HEK293 (cell line): ENCODE results near the gene MACROH2A2.

Experiments used
- HOXA7 ChIP-seq: sonication (generic); formaldehyde crosslinking; IDR thresholded peaks from 2 replicates; pipeline ENCODE4 v1.8.1; 2022; ENCODE audit warnings: missing genetic modification reagents, borderline replicate concordance
- KLF1 ChIP-seq: fragments of 450-650 bp; formaldehyde crosslinking; IDR thresholded peaks from 2 replicates; pipeline ENCODE4 v1.5.1; 2016; ENCODE audit warnings: missing biosample characterization, missing genetic modification characterization
- ZIC2 ChIP-seq: fragments of 450-650 bp; formaldehyde crosslinking; IDR thresholded peaks from 2 replicates; pipeline ENCODE4 v1.5.1; 2016; ENCODE audit warnings: missing biosample characterization, missing genetic modification characterization
- ZNF274 ChIP-seq, 2 experiments: fragments of 200-500 bp in 1 of 2; fragments of 450-650 bp in 1 of 2; sonication (Bioruptor generic) in 1 of 2; formaldehyde crosslinking in 1 of 2; IDR thresholded peaks; 2 replicates each; pipeline versions ENCODE4 v1.5.1 to v1.6.1; 2014 to 2016; ENCODE audit warnings: borderline replicate concordance in 1 of 2, inconsistent platforms in 1 of 2, low read length in 1 of 2, missing biosample characterization in 1 of 2, missing genetic modification characterization in 1 of 2
- ZNF660 ChIP-seq: fragments of 450-650 bp; IDR thresholded peaks from 2 replicates; pipeline ENCODE4 v1.5.1; 2018; ENCODE audit warnings: missing biosample characterization, mild to moderate bottlenecking, missing genetic modification characterization
- ZNF670 ChIP-seq: fragments of 450-650 bp; formaldehyde crosslinking; IDR thresholded peaks from 2 replicates; pipeline ENCODE4 v1.5.1; 2016; ENCODE audit warnings: missing biosample characterization, missing genetic modification characterization, low read depth
- ZNF791 ChIP-seq: fragments of 450-650 bp; formaldehyde crosslinking; IDR thresholded peaks from 2 replicates; pipeline ENCODE4 v1.5.1; 2016; ENCODE audit warnings: missing biosample characterization, missing genetic modification characterization
- TF ChIP-seq, protein P1 (sequence below): fragments of 450-650 bp; formaldehyde crosslinking; IDR thresholded peaks from 2 replicates; pipeline ENCODE4 v1.5.1; 2016; ENCODE audit warnings: missing biosample characterization, missing genetic modification characterization
- TF ChIP-seq, protein P2 (sequence below): fragments of 450-650 bp; formaldehyde crosslinking; IDR thresholded peaks from 2 replicates; pipeline ENCODE4 v1.5.1; 2016; ENCODE audit warnings: missing biosample characterization, missing genetic modification characterization, low read depth
- TF ChIP-seq, protein P3 (sequence below): fragments of 450-650 bp; formaldehyde crosslinking; IDR thresholded peaks from 2 replicates; pipeline ENCODE4 v1.5.1; 2016; ENCODE audit warnings: missing biosample characterization, missing genetic modification characterization, low read depth
- TF ChIP-seq, protein P4 (sequence below): fragments of 450-650 bp; formaldehyde crosslinking; IDR thresholded peaks from 2 replicates; pipeline ENCODE4 v1.5.1; 2017; ENCODE audit warnings: missing biosample characterization, missing genetic modification characterization

DNA sequence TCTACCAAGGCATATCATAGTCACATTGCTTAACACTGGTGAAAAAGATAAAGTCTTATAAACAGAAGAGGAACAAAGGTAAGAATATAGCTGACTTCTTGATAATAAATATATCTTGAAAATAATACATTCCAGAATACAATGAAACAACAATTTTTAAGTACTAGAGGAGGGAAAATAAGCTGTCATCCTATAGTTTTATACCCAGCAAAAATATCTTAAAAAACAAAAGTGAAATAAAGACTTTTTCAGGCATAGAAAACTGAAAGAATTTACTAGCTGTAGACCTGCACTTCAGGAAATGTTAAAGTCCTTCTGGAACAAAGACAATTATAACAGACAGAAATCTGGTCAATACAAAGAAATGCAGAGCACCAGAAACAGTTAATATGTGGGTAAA lies 21.4 kb upstream of the MACROH2A2 start:
- TF ChIP-seq, protein P1, sequence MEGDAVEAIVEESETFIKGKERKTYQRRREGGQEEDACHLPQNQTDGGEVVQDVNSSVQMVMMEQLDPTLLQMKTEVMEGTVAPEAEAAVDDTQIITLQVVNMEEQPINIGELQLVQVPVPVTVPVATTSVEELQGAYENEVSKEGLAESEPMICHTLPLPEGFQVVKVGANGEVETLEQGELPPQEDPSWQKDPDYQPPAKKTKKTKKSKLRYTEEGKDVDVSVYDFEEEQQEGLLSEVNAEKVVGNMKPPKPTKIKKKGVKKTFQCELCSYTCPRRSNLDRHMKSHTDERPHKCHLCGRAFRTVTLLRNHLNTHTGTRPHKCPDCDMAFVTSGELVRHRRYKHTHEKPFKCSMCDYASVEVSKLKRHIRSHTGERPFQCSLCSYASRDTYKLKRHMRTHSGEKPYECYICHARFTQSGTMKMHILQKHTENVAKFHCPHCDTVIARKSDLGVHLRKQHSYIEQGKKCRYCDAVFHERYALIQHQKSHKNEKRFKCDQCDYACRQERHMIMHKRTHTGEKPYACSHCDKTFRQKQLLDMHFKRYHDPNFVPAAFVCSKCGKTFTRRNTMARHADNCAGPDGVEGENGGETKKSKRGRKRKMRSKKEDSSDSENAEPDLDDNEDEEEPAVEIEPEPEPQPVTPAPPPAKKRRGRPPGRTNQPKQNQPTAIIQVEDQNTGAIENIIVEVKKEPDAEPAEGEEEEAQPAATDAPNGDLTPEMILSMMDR (tag by site-specific recombination), result no peak
- TF ChIP-seq, protein P2, sequence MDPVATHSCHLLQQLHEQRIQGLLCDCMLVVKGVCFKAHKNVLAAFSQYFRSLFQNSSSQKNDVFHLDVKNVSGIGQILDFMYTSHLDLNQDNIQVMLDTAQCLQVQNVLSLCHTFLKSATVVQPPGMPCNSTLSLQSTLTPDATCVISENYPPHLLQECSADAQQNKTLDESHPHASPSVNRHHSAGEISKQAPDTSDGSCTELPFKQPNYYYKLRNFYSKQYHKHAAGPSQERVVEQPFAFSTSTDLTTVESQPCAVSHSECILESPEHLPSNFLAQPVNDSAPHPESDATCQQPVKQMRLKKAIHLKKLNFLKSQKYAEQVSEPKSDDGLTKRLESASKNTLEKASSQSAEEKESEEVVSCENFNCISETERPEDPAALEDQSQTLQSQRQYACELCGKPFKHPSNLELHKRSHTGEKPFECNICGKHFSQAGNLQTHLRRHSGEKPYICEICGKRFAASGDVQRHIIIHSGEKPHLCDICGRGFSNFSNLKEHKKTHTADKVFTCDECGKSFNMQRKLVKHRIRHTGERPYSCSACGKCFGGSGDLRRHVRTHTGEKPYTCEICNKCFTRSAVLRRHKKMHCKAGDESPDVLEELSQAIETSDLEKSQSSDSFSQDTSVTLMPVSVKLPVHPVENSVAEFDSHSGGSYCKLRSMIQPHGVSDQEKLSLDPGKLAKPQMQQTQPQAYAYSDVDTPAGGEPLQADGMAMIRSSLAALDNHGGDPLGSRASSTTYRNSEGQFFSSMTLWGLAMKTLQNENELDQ (tag by site-specific recombination), result no peak
- TF ChIP-seq, protein P3, sequence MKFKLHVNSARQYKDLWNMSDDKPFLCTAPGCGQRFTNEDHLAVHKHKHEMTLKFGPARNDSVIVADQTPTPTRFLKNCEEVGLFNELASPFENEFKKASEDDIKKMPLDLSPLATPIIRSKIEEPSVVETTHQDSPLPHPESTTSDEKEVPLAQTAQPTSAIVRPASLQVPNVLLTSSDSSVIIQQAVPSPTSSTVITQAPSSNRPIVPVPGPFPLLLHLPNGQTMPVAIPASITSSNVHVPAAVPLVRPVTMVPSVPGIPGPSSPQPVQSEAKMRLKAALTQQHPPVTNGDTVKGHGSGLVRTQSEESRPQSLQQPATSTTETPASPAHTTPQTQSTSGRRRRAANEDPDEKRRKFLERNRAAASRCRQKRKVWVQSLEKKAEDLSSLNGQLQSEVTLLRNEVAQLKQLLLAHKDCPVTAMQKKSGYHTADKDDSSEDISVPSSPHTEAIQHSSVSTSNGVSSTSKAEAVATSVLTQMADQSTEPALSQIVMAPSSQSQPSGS (tag by site-specific recombination), result no peak
- no peak for TF ChIP-seq ZNF791 (tag by site-specific recombination)
- no peak for TF ChIP-seq ZNF274 (IDR thresholded peaks at IDR 0.05; ENCODE audit: low read length)
- no peak for TF ChIP-seq ZNF274 (tag by site-specific recombination; IDR thresholded peaks at IDR 0.05; ENCODE audit: borderline replicate concordance)
- TF ChIP-seq KLF1 (tag by site-specific recombination), result no peak
- TF ChIP-seq ZNF670 (tag by site-specific recombination), result no peak
- TF ChIP-seq ZNF660 (tag by site-specific recombination), result no peak
- no peak for TF ChIP-seq ZIC2 (tag by site-specific recombination)
- no peak for TF ChIP-seq HOXA7 (CRISPR knock-in tag)
- TF ChIP-seq, protein P4, sequence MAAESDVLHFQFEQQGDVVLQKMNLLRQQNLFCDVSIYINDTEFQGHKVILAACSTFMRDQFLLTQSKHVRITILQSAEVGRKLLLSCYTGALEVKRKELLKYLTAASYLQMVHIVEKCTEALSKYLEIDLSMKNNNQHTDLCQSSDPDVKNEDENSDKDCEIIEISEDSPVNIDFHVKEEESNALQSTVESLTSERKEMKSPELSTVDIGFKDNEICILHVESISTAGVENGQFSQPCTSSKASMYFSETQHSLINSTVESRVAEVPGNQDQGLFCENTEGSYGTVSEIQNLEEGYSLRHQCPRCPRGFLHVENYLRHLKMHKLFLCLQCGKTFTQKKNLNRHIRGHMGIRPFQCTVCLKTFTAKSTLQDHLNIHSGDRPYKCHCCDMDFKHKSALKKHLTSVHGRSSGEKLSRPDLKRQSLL (tag by site-specific recombination), result no peak
